Measurements from ENCODE around the gene ATL2.

The ATL2 gene

GRCh38 chr2:38268691-38269327 lies 108.3 kb downstream of the ATL2 start:
- no peak for TF ChIP-seq CTCF (IDR thresholded peaks at IDR 0.05; ENCODE audit: low read depth, low read length)
- no peak overlapping the region for H3K4me3 ChIP-seq (ENCODE audit: low read depth, low read length)

GRCh38 chr2:38268001-38268400 lies 109.1 kb downstream of the ATL2 start:
- TF ChIP-seq CTCF (IDR thresholded peaks at IDR 0.05; ENCODE audit: low read depth, low read length): no peak
- H3K4me3 ChIP-seq (ENCODE audit: low read depth, low read length): no peak overlapping the region

DNA sequence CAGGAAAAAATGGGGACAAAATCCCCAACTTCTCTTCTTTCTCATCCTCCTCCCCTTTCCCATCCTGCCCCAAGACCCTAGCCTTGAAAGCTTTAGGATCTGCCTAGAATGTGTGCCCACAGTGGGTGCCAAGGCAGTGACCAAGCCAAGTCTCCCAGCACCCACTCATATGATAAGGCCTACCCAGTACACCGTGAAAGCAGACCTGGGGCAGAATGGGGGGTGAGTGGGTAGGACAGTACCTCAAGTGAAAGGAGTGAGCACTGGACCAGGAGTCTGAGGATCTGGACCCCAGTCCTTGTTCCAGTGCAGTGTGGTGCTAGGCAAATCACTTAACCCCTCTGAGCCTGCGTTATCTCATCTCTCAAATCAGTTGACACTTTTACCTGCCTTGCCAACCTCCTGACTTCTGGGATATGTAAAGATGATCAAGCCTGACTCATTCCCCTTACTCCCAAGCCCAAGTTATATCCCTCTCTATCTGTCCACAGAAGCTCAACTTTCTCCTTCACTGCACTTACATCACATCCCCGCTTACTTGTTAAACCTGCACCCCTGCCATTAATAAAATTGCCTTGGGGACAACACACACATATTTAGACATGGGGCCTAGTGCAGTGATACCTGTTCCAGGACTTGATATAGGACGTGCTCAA lies 109.7 kb downstream of the ATL2 start:
- TF ChIP-seq CTCF (IDR thresholded peaks at IDR 0.05; ENCODE audit: low read depth, low read length): no peak
- H3K4me3 ChIP-seq (ENCODE audit: low read depth, low read length): no peak overlapping the region

- TF ChIP-seq CTCF (IDR thresholded peaks at IDR 0.05; ENCODE audit: low read depth, low read length): no peak
- H3K4me3 ChIP-seq (ENCODE audit: low read depth, low read length): no peak overlapping the region
Measured at GRCh38 chr2:38266382-38267061, 110.6 kb downstream of the ATL2 start.

DNA sequence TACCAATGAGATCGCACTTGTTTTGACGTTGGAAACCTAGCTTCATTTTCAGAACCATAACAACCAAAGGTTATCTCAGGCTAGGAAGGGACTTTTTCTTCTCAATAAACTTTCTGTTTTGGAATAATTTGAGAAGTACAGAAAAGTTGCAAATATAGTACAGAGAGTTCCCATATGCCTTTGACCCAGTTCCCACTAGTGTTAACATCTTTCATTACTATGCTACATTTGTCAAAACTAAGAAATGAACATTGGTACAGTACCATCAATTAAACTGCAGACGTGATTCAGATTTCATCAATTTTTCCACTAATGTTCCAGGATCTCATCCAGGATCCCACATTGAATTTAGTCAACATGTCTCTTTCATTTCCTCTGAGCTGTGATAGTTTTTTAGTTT lies 111.6 kb downstream of the ATL2 start:
- TF ChIP-seq CTCF (IDR thresholded peaks at IDR 0.05; ENCODE audit: low read depth, low read length): no peak
- H3K4me3 ChIP-seq (ENCODE audit: low read depth, low read length): no peak overlapping the region

GRCh38 chr2:38264396-38265221 lies 112.5 kb downstream of the ATL2 start:
- no peak for TF ChIP-seq CTCF (IDR thresholded peaks at IDR 0.05; ENCODE audit: low read depth, low read length)
- no peak overlapping the region for H3K4me3 ChIP-seq (ENCODE audit: low read depth, low read length)
